ENCODE data around the gene MYO7A. TPM values are rescaled to one million over a fixed set of nuclear protein-coding genes. Genes with fewer than 3 reads are reported as not detected.
A peak's percentile ranks its signal among the peaks of the same experiment; 100 is the strongest.

The MYO7A gene
- total RNA-seq, 1 donor from 2014 or later = 46.4 TPM

- no peak for TF ChIP-seq CTCF (IDR thresholded peaks at IDR 0.05)
- DNase-seq (ENCODE audit: low spot score in 2 of 2) = no peak
- no peak overlapping the region for H3K27ac ChIP-seq
These were observed 83.0 kb downstream of the MYO7A start for GRCh38 chr11:77211040-77211451.

GRCh38 chr11:77211594-77212251 is 83.7 kb downstream of the MYO7A start:
- Histone ChIP-seq H3K27me3 (no peaks in the 10 kb centered on the region), H3K4me3 (no peak overlapping the region), H3K27ac (no peak overlapping the region), H3K9me3 (no peaks in the 10 kb centered on the region), H3K4me1 (no peaks in the 10 kb centered on the region), H3K36me3 (no peaks in the 10 kb centered on the region)
- no peak for DNase-seq (ENCODE audit: low spot score in 2 of 2)
- intact Hi-C loops (cut with DNase I) = no loop called here
- TF ChIP-seq CTCF (IDR thresholded peaks at IDR 0.05) = no peak

More at GRCh38 chr11:77211040-77211451, 83.0 kb downstream of the MYO7A start:
- Histone ChIP-seq H3K27me3 (no peaks in the 10 kb centered on the region), H3K9me3 (no peaks in the 10 kb centered on the region), H3K4me3 (no peak overlapping the region), H3K36me3 (no peaks in the 10 kb centered on the region), H3K4me1 (no peaks in the 10 kb centered on the region)
- intact Hi-C loops (cut with DNase I) = no loop called here

- H3K36me3 ChIP-seq = no peaks in the 10 kb centered on the region
- intact Hi-C loops (cut with DNase I) = no loop called here
- no peaks in the 10 kb centered on the region for H3K4me1 ChIP-seq
- peak in 1 of 2 donors; percentile 52 for DNase-seq (ENCODE audit: low spot score in 2 of 2)
- H3K27me3 ChIP-seq = no peaks in the 10 kb centered on the region
- no peak overlapping the region for H3K27ac ChIP-seq
- no peak overlapping the region for H3K4me3 ChIP-seq
- no peak for TF ChIP-seq CTCF (IDR thresholded peaks at IDR 0.05)
- H3K9me3 ChIP-seq = no peaks in the 10 kb centered on the region
These were observed 84.4 kb downstream of the MYO7A start for GRCh38 chr11:77212314-77213007.

- H3K9me3 ChIP-seq = no peaks in the 10 kb centered on the region
- no peak overlapping the region for H3K4me3 ChIP-seq
- intact Hi-C loops (cut with DNase I) = no loop called here
- H3K4me1 ChIP-seq = no peaks in the 10 kb centered on the region
- TF ChIP-seq CTCF (IDR thresholded peaks at IDR 0.05) = no peak
- H3K36me3 ChIP-seq = no peaks in the 10 kb centered on the region
- H3K27ac ChIP-seq = no peak overlapping the region
- no peaks in the 10 kb centered on the region for H3K27me3 ChIP-seq
- DNase-seq (ENCODE audit: low spot score in 2 of 2) = no peak
These were observed 85.1 kb downstream of the MYO7A start for GRCh38 chr11:77213029-77213579.

- no peak for TF ChIP-seq CTCF (IDR thresholded peaks at IDR 0.05)
- peak in 1 of 2 donors; percentile 41 for DNase-seq (ENCODE audit: low spot score in 2 of 2)
- intact Hi-C loops (cut with DNase I) = no loop called here
- H3K27me3 ChIP-seq = no peaks in the 10 kb centered on the region
- no peak overlapping the region for H3K4me3 ChIP-seq
- H3K9me3 ChIP-seq = no peaks in the 10 kb centered on the region
- H3K4me1 ChIP-seq = no peaks in the 10 kb centered on the region
- no peaks in the 10 kb centered on the region for H3K36me3 ChIP-seq
- no peak overlapping the region for H3K27ac ChIP-seq
These were observed 85.8 kb downstream of the MYO7A start for GRCh38 chr11:77213589-77214428.

Data from ascending aorta (tissue), 2 donors.